SK-N-SH (cell line): ENCODE measurements around the gene KIF5C. TPM values are rescaled to one million over a fixed set of nuclear protein-coding genes. Genes with fewer than 3 reads are reported as not detected.

Source experiments
- CTCF ChIA-PET: fragments of 300-600, 350-600 bp; formaldehyde crosslinking; extraction: SDS; loops from one replicate; lab custom pipeline; 2021; lab: Yijun Ruan, JAX
- POLR2A ChIA-PET: fragments of 350-600 bp; sonication (Branson Sonifier 250); formaldehyde crosslinking; extraction: SDS; loops from one replicate; lab custom pipeline; 2020; ENCODE audit warnings: antibody characterized with exemption, inconsistent platforms; lab: Yijun Ruan, JAX
- DNase-seq: peaks from one replicate; pipeline ENCODE4 v3.0.0; 2012
- H2AFZ ChIP-seq: fragments of 200-600 bp; sonication (generic); 2 replicates; pipeline ENCODE4 v1.8.1; 2016; ENCODE audit warnings: antibody characterized with exemption, mild to moderate bottlenecking, low read depth
- H3F3A ChIP-seq: fragments of 200-600 bp; sonication (generic); replicated peaks from 2 replicates; pipeline ENCODE3; 2016; ENCODE audit warnings: antibody characterized with exemption, mild to moderate bottlenecking; ENCODE audit not compliant: insufficient read depth
- H3K27ac ChIP-seq, 2 experiments: fragments of 200-500 bp in 1 of 2; fragments of 200-600 bp in 1 of 2; sonication (Bioruptor generic) in 1 of 2; sonication (generic), shearing (Covaris generic) in 1 of 2; 2 replicates each; pipeline versions ENCODE4 v1.5.1 to v1.6.1; 2014 to 2016; ENCODE audit warnings: low read depth in 2 of 2, inconsistent platforms in 1 of 2, low read length in 1 of 2, mild to moderate bottlenecking in 1 of 2, mixed read lengths in 1 of 2
- H3K27me3 ChIP-seq: fragments of 200-600 bp; sonication (generic), shearing (Covaris generic); 2 replicates; pipeline ENCODE4 v1.6.1; 2016; ENCODE audit warnings: mixed run types; ENCODE audit not compliant: insufficient read depth
- H3K36me3 ChIP-seq, 2 experiments: fragments of 200-500 bp in 1 of 2; fragments of 200-600 bp in 1 of 2; sonication (Bioruptor generic) in 1 of 2; sonication (generic) in 1 of 2; replicated peaks in 1 of 2; 2 replicates each; pipeline versions ENCODE3 to v1.5.1; 2014 to 2016; ENCODE audit warnings: low read length in 1 of 2, mild to moderate bottlenecking in 1 of 2; ENCODE audit not compliant: insufficient read depth in 2 of 2, control insufficient read depth in 1 of 2
- H3K4me1 ChIP-seq, 2 experiments: fragments of 200-500 bp in 1 of 2; fragments of 200-600 bp in 1 of 2; sonication (Bioruptor generic) in 1 of 2; sonication (generic), shearing (Covaris generic) in 1 of 2; 2 replicates each; pipeline versions ENCODE4 v1.5.1 to v1.6.1; 2014 to 2016; ENCODE audit warnings: low read depth in 1 of 2, low read length in 1 of 2, mixed run types in 1 of 2; ENCODE audit not compliant: insufficient read depth in 2 of 2, control insufficient read depth in 1 of 2
- H3K4me2 ChIP-seq: fragments of 200-600 bp; sonication (generic), shearing (Covaris generic); 2 replicates; pipeline ENCODE4 v1.6.1; 2017; ENCODE audit warnings: mixed run types
- H3K4me3 ChIP-seq, 2 experiments: fragments of 200-500 bp in 1 of 2; fragments of 200-600 bp in 1 of 2; sonication (Bioruptor generic) in 1 of 2; sonication (generic), shearing (Covaris generic) in 1 of 2; 2 replicates each; pipeline versions ENCODE4 v1.5.1 to v1.8.1; 2014 to 2016; ENCODE audit warnings: low read depth in 2 of 2, inconsistent platforms in 1 of 2, low read length in 1 of 2, mild to moderate bottlenecking in 1 of 2, mixed read lengths in 1 of 2, moderate library complexity in 1 of 2
- H3K79me2 ChIP-seq: fragments of 200-600 bp; sonication (generic); 2 replicates; pipeline ENCODE4 v1.8.1; 2017; ENCODE audit warnings: mild to moderate bottlenecking; ENCODE audit not compliant: insufficient read depth
- H3K9ac ChIP-seq: fragments of 200-600 bp; sonication (generic); 2 replicates; pipeline ENCODE4 v1.6.1; 2017; ENCODE audit warnings: mixed run types
- H3K9me2 ChIP-seq: fragments of 200-600 bp; sonication (generic); 2 replicates; pipeline ENCODE4 v1.6.1; 2017; ENCODE audit warnings: mixed run types
- H3K9me3 ChIP-seq: fragments of 200-600 bp; sonication (generic); 2 replicates; pipeline ENCODE4 v1.6.1; 2017; ENCODE audit warnings: mixed run types, mild to moderate bottlenecking, moderate library complexity
- H4K20me1 ChIP-seq: fragments of 200-600 bp; sonication (generic); 2 replicates; pipeline ENCODE4 v1.6.1; 2017; ENCODE audit warnings: mild to moderate bottlenecking, mixed run types; ENCODE audit not compliant: insufficient read depth
- ELF1 ChIP-seq: IDR thresholded peaks from 2 replicates; pipeline ENCODE4 v1.4.0; 2012
- EP300 ChIP-seq, 2 experiments: IDR thresholded peaks; 2 replicates each; pipeline versions ENCODE4 v1.4.0 to v1.6.1; 2012; ENCODE audit warnings: borderline replicate concordance in 1 of 2, low read depth in 1 of 2, low read length in 1 of 2
- EZH2phosphoT487 ChIP-seq: fragments of 200-600 bp; sonication (generic); IDR thresholded peaks from 2 replicates; pipeline ENCODE4 v1.6.1; 2017; ENCODE audit warnings: low read depth, mixed run types, mild to moderate bottlenecking, antibody characterized with exemption, moderate library complexity, borderline replicate concordance
- FOSL2 ChIP-seq: IDR thresholded peaks from 2 replicates; pipeline ENCODE4 v1.4.0; 2012; ENCODE audit warnings: low read depth, mild to moderate bottlenecking, moderate library complexity, borderline replicate concordance
- FOXJ3 ChIP-seq: sonication (generic); formaldehyde crosslinking; IDR thresholded peaks from 2 replicates; pipeline ENCODE4 v1.5.1; 2020; ENCODE audit warnings: mild to moderate bottlenecking, missing genetic modification reagents
- FOXM1 ChIP-seq: IDR thresholded peaks from 2 replicates; pipeline ENCODE4 v1.4.0; 2012; ENCODE audit warnings: low read depth, mild to moderate bottlenecking
- GABPA ChIP-seq: IDR thresholded peaks from 2 replicates; pipeline ENCODE4 v1.4.0; 2012; ENCODE audit warnings: low read depth, mild to moderate bottlenecking
- MXI1 ChIP-seq: IDR thresholded peaks from 2 replicates; pipeline ENCODE4 v1.6.1; 2012; ENCODE audit warnings: mild to moderate bottlenecking, low read depth, low read length, improper control_type of control experiment
- RAD21 ChIP-seq: IDR thresholded peaks from 2 replicates; pipeline ENCODE4 v1.6.1; 2012; ENCODE audit warnings: mild to moderate bottlenecking, low read length
- RCOR1 ChIP-seq: fragments of 150-350 bp; IDR thresholded peaks from 2 replicates; pipeline ENCODE4 v1.6.1; 2017; ENCODE audit warnings: antibody characterized with exemption, low read length
- RFX5 ChIP-seq: IDR thresholded peaks from 2 replicates; pipeline ENCODE4 v1.6.1; 2012; ENCODE audit warnings: mild to moderate bottlenecking, improper control_type of control experiment, low read length
- RXRA ChIP-seq: IDR thresholded peaks from 2 replicates; pipeline ENCODE4 v1.4.0; 2012; ENCODE audit warnings: low read depth, mild to moderate bottlenecking, borderline replicate concordance
- SIN3A ChIP-seq: IDR thresholded peaks from 2 replicates; pipeline ENCODE4 v1.6.1; 2012; ENCODE audit warnings: low read depth, mild to moderate bottlenecking, low read length, moderate library complexity, borderline replicate concordance
- WGBS: methylation state at CpG from one replicate; pipeline ENCODE4 v1.1.6; 2017; ENCODE audit warnings: low lambda C conversion rate; 5-methylcytosine and 5-hydroxymethylcytosine counted together
- polyA plus RNA-seq, 3 experiments: library from polyadenylated mRNA; depleted of rRNA; stranded (reverse); fragments of >200 nt; gene quantifications; 2 replicates each; pipeline ENCODE4 v1.2.3, GENCODE V29; 2012
- TF ChIP-seq, protein P1 (sequence below): IDR thresholded peaks from 2 replicates; pipeline ENCODE4 v1.6.1; 2012; ENCODE audit warnings: mild to moderate bottlenecking, low read depth, low read length, moderate library complexity
- TF ChIP-seq, protein P2 (sequence below): fragments of 200-600 bp; sonication (generic); IDR thresholded peaks from 2 replicates; pipeline ENCODE4 v1.6.1; 2017; ENCODE audit warnings: antibody characterized with exemption, mild to moderate bottlenecking, moderate library complexity
- TF ChIP-seq, protein P3 (sequence below): fragments of 150-350 bp; IDR thresholded peaks from 2 replicates; pipeline ENCODE4 v1.6.1; 2017; ENCODE audit warnings: antibody characterized with exemption, low read length, low read depth, borderline replicate concordance
- TF ChIP-seq, protein P4 (sequence below): IDR thresholded peaks from 2 replicates; pipeline ENCODE4 v1.4.0; 2012; ENCODE audit warnings: low read depth, borderline replicate concordance

Gene KIF5C
- polyA plus RNA-seq, 1 of the 3 experiments (the other 2 are of a cell fraction) = 3.9 TPM

DNA sequence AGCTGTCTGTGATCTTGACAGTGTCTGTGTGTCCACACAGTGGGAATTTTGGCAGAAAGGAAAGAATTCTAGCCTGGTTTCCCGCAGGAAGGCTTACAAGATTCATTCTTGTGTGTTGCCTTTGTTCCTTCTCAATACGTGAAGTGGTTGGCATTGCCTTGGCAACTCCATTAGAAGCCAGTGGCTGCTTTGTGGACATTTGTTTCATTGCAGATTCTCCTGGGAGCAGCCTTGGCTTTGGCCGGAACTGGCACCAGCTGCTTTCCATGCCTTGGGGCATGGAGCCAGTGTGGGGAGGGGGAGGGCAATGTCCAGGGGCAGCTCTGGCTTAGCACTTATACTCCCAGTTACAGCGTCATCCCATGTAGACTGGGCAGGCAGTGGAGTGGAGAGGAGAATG lies 39.4 kb downstream of the KIF5C start:
- H3K4me1 ChIP-seq = peaks cover 0 to 3% of the 10 kb centered on the region in 2 experiments; a peak in 1 of 4 replicates

More for the DNA sequence above, 39.4 kb downstream of the KIF5C start:
- no peaks in the 10 kb centered on the region for H3F3A ChIP-seq
- no peak overlapping the region for H2AFZ ChIP-seq
- ChIA-PET CTCF (interaction anchor here (1.3 kb wide), 1 partner anchor 12 kb away, joined by 4 read pairs; no protein-coding TSS in a partner anchor), POLR2A (no interaction called here)
- no peaks in the 10 kb centered on the region for H3K27me3 ChIP-seq
- no peaks in the 10 kb centered on the region for H3K9me2 ChIP-seq
- H3K4me3 ChIP-seq = no peak overlapping the region
- no peaks in the 10 kb centered on the region for H4K20me1 ChIP-seq
- no peak overlapping the region for H3K4me2 ChIP-seq
- no peaks in the 10 kb centered on the region for H3K79me2 ChIP-seq
- DNase-seq = no peak
- TF ChIP-seq ELF1 = no peak
- TF ChIP-seq RCOR1 = no peak
- no peak for TF ChIP-seq SIN3A
- no peak for TF ChIP-seq MXI1
- TF ChIP-seq FOSL2 = no peak
- TF ChIP-seq, protein P1, sequence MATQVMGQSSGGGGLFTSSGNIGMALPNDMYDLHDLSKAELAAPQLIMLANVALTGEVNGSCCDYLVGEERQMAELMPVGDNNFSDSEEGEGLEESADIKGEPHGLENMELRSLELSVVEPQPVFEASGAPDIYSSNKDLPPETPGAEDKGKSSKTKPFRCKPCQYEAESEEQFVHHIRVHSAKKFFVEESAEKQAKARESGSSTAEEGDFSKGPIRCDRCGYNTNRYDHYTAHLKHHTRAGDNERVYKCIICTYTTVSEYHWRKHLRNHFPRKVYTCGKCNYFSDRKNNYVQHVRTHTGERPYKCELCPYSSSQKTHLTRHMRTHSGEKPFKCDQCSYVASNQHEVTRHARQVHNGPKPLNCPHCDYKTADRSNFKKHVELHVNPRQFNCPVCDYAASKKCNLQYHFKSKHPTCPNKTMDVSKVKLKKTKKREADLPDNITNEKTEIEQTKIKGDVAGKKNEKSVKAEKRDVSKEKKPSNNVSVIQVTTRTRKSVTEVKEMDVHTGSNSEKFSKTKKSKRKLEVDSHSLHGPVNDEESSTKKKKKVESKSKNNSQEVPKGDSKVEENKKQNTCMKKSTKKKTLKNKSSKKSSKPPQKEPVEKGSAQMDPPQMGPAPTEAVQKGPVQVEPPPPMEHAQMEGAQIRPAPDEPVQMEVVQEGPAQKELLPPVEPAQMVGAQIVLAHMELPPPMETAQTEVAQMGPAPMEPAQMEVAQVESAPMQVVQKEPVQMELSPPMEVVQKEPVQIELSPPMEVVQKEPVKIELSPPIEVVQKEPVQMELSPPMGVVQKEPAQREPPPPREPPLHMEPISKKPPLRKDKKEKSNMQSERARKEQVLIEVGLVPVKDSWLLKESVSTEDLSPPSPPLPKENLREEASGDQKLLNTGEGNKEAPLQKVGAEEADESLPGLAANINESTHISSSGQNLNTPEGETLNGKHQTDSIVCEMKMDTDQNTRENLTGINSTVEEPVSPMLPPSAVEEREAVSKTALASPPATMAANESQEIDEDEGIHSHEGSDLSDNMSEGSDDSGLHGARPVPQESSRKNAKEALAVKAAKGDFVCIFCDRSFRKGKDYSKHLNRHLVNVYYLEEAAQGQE = no peak
- TF ChIP-seq EP300 (IDR thresholded peaks at IDR 0.05; ENCODE audit: borderline replicate concordance in 1 of 2, low read depth in 1 of 2, low read length in 1 of 2) = no peak
- TF ChIP-seq RAD21 = no peak
- no peak for TF ChIP-seq RXRA
- no peak for TF ChIP-seq FOXJ3 (CRISPR knock-in tag)
- no peak for TF ChIP-seq RFX5
- TF ChIP-seq, protein P2, sequence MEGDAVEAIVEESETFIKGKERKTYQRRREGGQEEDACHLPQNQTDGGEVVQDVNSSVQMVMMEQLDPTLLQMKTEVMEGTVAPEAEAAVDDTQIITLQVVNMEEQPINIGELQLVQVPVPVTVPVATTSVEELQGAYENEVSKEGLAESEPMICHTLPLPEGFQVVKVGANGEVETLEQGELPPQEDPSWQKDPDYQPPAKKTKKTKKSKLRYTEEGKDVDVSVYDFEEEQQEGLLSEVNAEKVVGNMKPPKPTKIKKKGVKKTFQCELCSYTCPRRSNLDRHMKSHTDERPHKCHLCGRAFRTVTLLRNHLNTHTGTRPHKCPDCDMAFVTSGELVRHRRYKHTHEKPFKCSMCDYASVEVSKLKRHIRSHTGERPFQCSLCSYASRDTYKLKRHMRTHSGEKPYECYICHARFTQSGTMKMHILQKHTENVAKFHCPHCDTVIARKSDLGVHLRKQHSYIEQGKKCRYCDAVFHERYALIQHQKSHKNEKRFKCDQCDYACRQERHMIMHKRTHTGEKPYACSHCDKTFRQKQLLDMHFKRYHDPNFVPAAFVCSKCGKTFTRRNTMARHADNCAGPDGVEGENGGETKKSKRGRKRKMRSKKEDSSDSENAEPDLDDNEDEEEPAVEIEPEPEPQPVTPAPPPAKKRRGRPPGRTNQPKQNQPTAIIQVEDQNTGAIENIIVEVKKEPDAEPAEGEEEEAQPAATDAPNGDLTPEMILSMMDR = no peak
- TF ChIP-seq GABPA = no peak
- no peak for TF ChIP-seq EZH2phosphoT487
- TF ChIP-seq FOXM1 = no peak
- TF ChIP-seq, protein P3, sequence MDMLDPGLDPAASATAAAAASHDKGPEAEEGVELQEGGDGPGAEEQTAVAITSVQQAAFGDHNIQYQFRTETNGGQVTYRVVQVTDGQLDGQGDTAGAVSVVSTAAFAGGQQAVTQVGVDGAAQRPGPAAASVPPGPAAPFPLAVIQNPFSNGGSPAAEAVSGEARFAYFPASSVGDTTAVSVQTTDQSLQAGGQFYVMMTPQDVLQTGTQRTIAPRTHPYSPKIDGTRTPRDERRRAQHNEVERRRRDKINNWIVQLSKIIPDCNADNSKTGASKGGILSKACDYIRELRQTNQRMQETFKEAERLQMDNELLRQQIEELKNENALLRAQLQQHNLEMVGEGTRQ = no peak
- TF ChIP-seq, protein P4, sequence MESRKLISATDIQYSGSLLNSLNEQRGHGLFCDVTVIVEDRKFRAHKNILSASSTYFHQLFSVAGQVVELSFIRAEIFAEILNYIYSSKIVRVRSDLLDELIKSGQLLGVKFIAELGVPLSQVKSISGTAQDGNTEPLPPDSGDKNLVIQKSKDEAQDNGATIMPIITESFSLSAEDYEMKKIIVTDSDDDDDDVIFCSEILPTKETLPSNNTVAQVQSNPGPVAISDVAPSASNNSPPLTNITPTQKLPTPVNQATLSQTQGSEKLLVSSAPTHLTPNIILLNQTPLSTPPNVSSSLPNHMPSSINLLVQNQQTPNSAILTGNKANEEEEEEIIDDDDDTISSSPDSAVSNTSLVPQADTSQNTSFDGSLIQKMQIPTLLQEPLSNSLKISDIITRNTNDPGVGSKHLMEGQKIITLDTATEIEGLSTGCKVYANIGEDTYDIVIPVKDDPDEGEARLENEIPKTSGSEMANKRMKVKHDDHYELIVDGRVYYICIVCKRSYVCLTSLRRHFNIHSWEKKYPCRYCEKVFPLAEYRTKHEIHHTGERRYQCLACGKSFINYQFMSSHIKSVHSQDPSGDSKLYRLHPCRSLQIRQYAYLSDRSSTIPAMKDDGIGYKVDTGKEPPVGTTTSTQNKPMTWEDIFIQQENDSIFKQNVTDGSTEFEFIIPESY = no peak
- H3K9ac ChIP-seq = no peak overlapping the region
- H3K27ac ChIP-seq = no peak overlapping the region
- WGBS = 66% methylated on average over 4 of the region's 4 CpGs
- H3K36me3 ChIP-seq = no peaks in the 10 kb centered on the region
- no peaks in the 10 kb centered on the region for H3K9me3 ChIP-seq
